K562 (cell line): ENCODE measurements around the gene C9orf50. TPM values are rescaled to one million over a fixed set of nuclear protein-coding genes. Genes with fewer than 3 reads are reported as not detected.

ENCODE experiments used
- ATAC-seq: fragments of 200-7000 bp; cut with Tn5 transposase; 3 replicates; pipeline ENCODE4 v1.9.1; 2020; ENCODE audit warnings: moderate library complexity
- BruUV-seq: library from RNA; stranded (reverse); fragments of 400-500 nt; replicated peaks from 2 replicates; lab custom pipeline; 2021; lab: Mats Ljungman, UMichigan
- CTCF ChIA-PET: fragments of 300-600 bp; formaldehyde crosslinking; extraction: SDS; loops from one replicate; lab custom pipeline; 2021; ENCODE audit warnings: low intra/inter-chr PET ratio; lab: Yijun Ruan, JAX
- POLR2A ChIA-PET: fragments of 300-600, 350-650 bp; sonication (Branson Sonifier 250); formaldehyde crosslinking; extraction: SDS; loops from one replicate; lab custom pipeline; 2021; ENCODE audit warnings: antibody characterized with exemption, inconsistent platforms; lab: Yijun Ruan, JAX
- DNase-seq, 4 experiments: peaks; one replicate each; pipeline versions ENCODE4 v3.0.0 to v3.0.0-alpha.2; 2011 to 2018; ENCODE audit warnings: low spot score in 3 of 4, mixed read lengths in 3 of 4; ENCODE audit errors: extremely low read depth in 1 of 4
- FAIRE-seq: peaks from 2 replicates; lab custom pipeline; 2011; peaks lifted over from hg19 to GRCh38; lab: Jason Lieb, UNC
- H2AFZ ChIP-seq: 2 replicates; pipeline ENCODE4 v1.6.0; 2011; ENCODE audit warnings: low read depth, low read length, control low read depth, inconsistent platforms
- H3K27ac ChIP-seq: fragments of 200-600 bp; 3 replicates; pipeline ENCODE4 v1.8.0; 2011; ENCODE audit warnings: low read depth, mild to moderate bottlenecking, control low read depth, inconsistent platforms, low read length, moderate library complexity, mixed read lengths; ENCODE audit errors: extremely low read depth
- H3K27me3 ChIP-seq, 2 experiments: fragments of 300-600 bp in 1 of 2; 2 replicates in 1 of 2; 3 replicates in 1 of 2; pipeline versions ENCODE4 v1.6.0 to v1.8.0; 2011; ENCODE audit warnings: inconsistent platforms in 2 of 2, low read length in 2 of 2, mild to moderate bottlenecking in 1 of 2, mixed read lengths in 1 of 2, moderate library complexity in 1 of 2; ENCODE audit not compliant: control insufficient read depth in 2 of 2, insufficient read depth in 2 of 2
- H3K36me3 ChIP-seq: fragments of 300-600 bp; 3 replicates; pipeline ENCODE4 v1.8.0; 2011; ENCODE audit warnings: mild to moderate bottlenecking, low read length, inconsistent platforms; ENCODE audit not compliant: control insufficient read depth, insufficient read depth
- H3K4me1 ChIP-seq, 2 experiments: fragments of 200-600 bp in 1 of 2; replicated peaks in 1 of 2; 2 replicates in 1 of 2; 3 replicates in 1 of 2; pipeline versions ENCODE4 v1.5.1 to v1.8.0; 2011; ENCODE audit warnings: inconsistent platforms in 2 of 2, low read length in 2 of 2, mild to moderate bottlenecking in 1 of 2, mixed read lengths in 1 of 2, moderate library complexity in 1 of 2; ENCODE audit not compliant: control insufficient read depth in 2 of 2, insufficient read depth in 2 of 2
- H3K4me2 ChIP-seq: 2 replicates; pipeline ENCODE4 v1.6.1; 2011; ENCODE audit warnings: low read length, control low read depth, inconsistent platforms, mixed read lengths; ENCODE audit not compliant: insufficient read depth
- H3K4me3 ChIP-seq: fragments of 200-600 bp; sonication (generic), shearing (Covaris generic); 2 replicates; pipeline ENCODE4 v1.5.1; 2016; ENCODE audit warnings: control low read depth, inconsistent platforms
- H3K79me2 ChIP-seq: fragments of 200-600 bp; 3 replicates; pipeline ENCODE4 v1.8.0; 2011; ENCODE audit warnings: low read length, inconsistent platforms; ENCODE audit not compliant: control insufficient read depth, insufficient read depth
- H3K9ac ChIP-seq, 2 experiments: 2 replicates each; pipeline versions ENCODE4 v1.6.0 to v1.6.1; 2011; ENCODE audit warnings: low read depth in 2 of 2, low read length in 2 of 2, control low read depth in 1 of 2, inconsistent platforms in 1 of 2, mild to moderate bottlenecking in 1 of 2, mixed read lengths in 1 of 2; ENCODE audit not compliant: insufficient read depth in 1 of 2
- H3K9me1 ChIP-seq: one replicate; pipeline ENCODE4 v1.6.0; 2011; ENCODE audit warnings: inconsistent platforms, mild to moderate bottlenecking, low read length, moderate library complexity; ENCODE audit not compliant: control insufficient read depth, insufficient read depth
- H3K9me3 ChIP-seq: replicated peaks from 2 replicates; pipeline ENCODE4 v1.5.1; 2011; ENCODE audit warnings: low read depth, low read length, inconsistent platforms; ENCODE audit not compliant: control insufficient read depth, insufficient read depth
- H4K20me1 ChIP-seq: replicated peaks from 2 replicates; pipeline ENCODE4 v1.6.1; 2011; ENCODE audit warnings: low read length, inconsistent platforms, mixed read lengths; ENCODE audit not compliant: control insufficient read depth, insufficient read depth
- CUX1 ChIP-seq: fragments of 200-800 bp; sonication (Bioruptor generic); IDR thresholded peaks from 2 replicates; pipeline ENCODE4 v1.6.1; 2016; ENCODE audit warnings: missing genetic modification characterization, missing compliant biosample characterization
- DIDO1 ChIP-seq: fragments of 450-650 bp; IDR thresholded peaks from 2 replicates; pipeline ENCODE4 v1.6.1; 2016; ENCODE audit warnings: low read depth, missing biosample characterization, missing genetic modification characterization
- FIP1L1 ChIP-seq: fragments of 200-400 bp; formaldehyde crosslinking; IDR thresholded peaks from 2 replicates; pipeline ENCODE4 v1.6.1; 2018; ENCODE audit warnings: mild to moderate bottlenecking, low read depth, low read length; ENCODE audit not compliant: poor library complexity, severe bottlenecking
- RBM14 ChIP-seq: fragments of 200-400 bp; formaldehyde crosslinking; IDR thresholded peaks from 2 replicates; pipeline ENCODE4 v1.6.1; 2018; ENCODE audit warnings: low read depth, mild to moderate bottlenecking, low read length, moderate library complexity, borderline replicate concordance; ENCODE audit not compliant: insufficient read depth
- ZEB2 ChIP-seq: fragments of 450-650 bp; IDR thresholded peaks from 2 replicates; pipeline ENCODE4 v1.6.1; 2016
- ZNF354B ChIP-seq: fragments of 250-450 bp; sonication (Bioruptor Pico); IDR thresholded peaks from 2 replicates; pipeline ENCODE4 v1.4.0; 2020
- ZNF699 ChIP-seq: fragments of 250-450 bp; sonication (Bioruptor Pico); IDR thresholded peaks from 2 replicates; pipeline ENCODE4 v1.8.0; 2021; ENCODE audit warnings: mild to moderate bottlenecking, moderate library complexity; ENCODE audit not compliant: insufficient replicate concordance
- WGBS: fragments of 100-300 bp; shearing (Covaris generic); methylation state at CpG from one replicate; pipeline ENCODE4 v1.1.6; 2016; ENCODE audit warnings: low coverage, mixed read lengths; ENCODE audit not compliant: insufficient coverage; ENCODE audit errors: missing lambda C conversion rate; 5-methylcytosine and 5-hydroxymethylcytosine counted together
- in situ Hi-C: fragments of 300-500 bp; cut with MboI; formaldehyde crosslinking; loops from 4 replicates; pipeline ENCODE4 v1.15.0; 2018; ENCODE audit warnings: inconsistent platforms, mixed read lengths
- intact Hi-C: fragments of 100-400 bp; cut with micrococcal nuclease; formaldehyde crosslinking; loops from 2 replicates; pipeline ENCODE4 v1.14.2; 2022
- polyA plus RNA-seq, 8 experiments: library from polyadenylated mRNA; depleted of rRNA in 4 of 8; stranded (reverse) in 5 of 8; unstranded in 3 of 8; fragments of >200 nt; fragmentation: Nextera tagmentation in 2 of 8; fragmentation: Illumina TruSeq in 1 of 8; extraction: Ambion mirVana in 2 of 8; extraction: Trizol in 1 of 8; gene quantifications; 2 replicates each; pipeline versions ENCODE4 v1.2.1 to v1.2.3, GENCODE V29; 2011 to 2014; ENCODE audit warnings: inconsistent platforms in 1 of 8, missing spikeins in 1 of 8
- total RNA-seq, 7 experiments: library from RNA; depleted of rRNA in 6 of 7; stranded (reverse); fragments of >200 nt in 6 of 7; fragmentation: Illumina TruSeq in 2 of 7; extraction: Trizol in 2 of 7; gene quantifications; 2 replicates each; pipeline versions ENCODE4 v1.2.1 to v1.2.3, GENCODE V29; 2011 to 2021; ENCODE audit warnings: low replicate concordance in 1 of 7

C9orf50 gene
- total and polyA plus RNA-seq, 9 of the 15 experiments (the other 6 are each of a cell fraction or from before 2014, with no cell fraction given) = not detected

DNA sequence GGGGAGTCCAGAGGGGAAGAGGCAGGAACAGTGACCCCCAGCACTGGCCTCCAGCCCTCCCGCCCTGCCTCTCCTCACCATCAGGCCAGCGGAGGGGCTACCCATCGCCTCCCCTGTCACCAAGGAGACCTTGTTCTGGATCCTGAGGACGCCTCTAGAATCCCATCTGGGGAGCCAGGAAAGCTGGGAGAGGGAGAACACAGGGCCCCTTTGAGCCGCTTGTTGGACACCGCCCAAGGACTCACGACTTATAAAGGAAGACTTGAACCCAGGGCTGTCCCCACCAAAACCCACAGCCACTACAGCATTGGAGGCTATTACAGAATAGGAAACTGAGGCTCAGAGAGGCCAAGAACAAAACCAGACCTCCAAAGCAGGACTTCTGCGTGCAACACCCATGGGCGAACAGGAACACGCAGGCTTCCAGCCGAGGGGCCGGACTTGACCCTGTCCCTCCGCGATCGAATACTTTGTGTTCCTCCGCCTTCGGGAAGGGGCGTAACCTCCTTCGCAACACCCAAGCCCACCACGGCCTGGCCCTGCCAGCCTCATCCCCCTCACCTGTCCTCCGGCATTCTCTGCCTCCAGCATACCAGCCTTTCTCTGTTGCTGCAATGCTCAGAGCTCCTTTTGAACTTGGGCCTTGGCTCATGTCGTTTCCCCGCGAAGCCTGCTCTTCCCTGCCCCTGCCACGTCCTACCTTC is 54.2 kb downstream of the C9orf50 start:
- Histone ChIP-seq H3K27ac (no peak overlapping the region), H3K9me3 (0 out of 2 replicates have a peak, but pooled peaks cover 1% of the 10 kb centered on the region), H4K20me1 (no peaks in the 10 kb centered on the region), H3K36me3 (no peaks in the 10 kb centered on the region), H3K27me3 (no peaks in the 10 kb centered on the region), H2AFZ (no peak overlapping the region), H3K9ac (no peak overlapping the region), H3K4me3 (no peak overlapping the region), H3K4me2 (no peak overlapping the region), H3K79me2 (no peaks in the 10 kb centered on the region), H3K9me1 (no peaks in the 10 kb centered on the region), H3K4me1 (peaks cover 27 to 48% of the 10 kb centered on the region in 2 experiments)
- TF ChIP-seq DIDO1 (tag) = no peak
- no peak for TF ChIP-seq RBM14
- no peak for TF ChIP-seq ZNF699
- TF ChIP-seq CUX1 (CRISPR knock-in tag) = no peak
- no peak for TF ChIP-seq ZNF354B (CRISPR knock-in tag)
- TF ChIP-seq ZEB2 = no peak
- no peak for TF ChIP-seq FIP1L1
- intact Hi-C loops (no loop called here), in situ Hi-C loops (no loop called here)
- whole genome bisulfite sequencing = 79% methylated on average over 17 of the region's 25 CpGs
- CTCF ChIA-PET = no interaction called here
- BruUV-seq = no TSS peak
- POLR2A ChIA-PET = interaction anchor here (0.6 to 1.0 kb wide), 4 partner anchors 28 to 396 kb away, joined by 3 read pairs; partner anchors contain the start of gene IER5L
- no peak for FAIRE-seq
- ATAC-seq = no peak
- no peak for DNase-seq
